Dermis blood vessel endothelial cell (primary cell): ENCODE measurements around the gene SLC49A4. TPM values are rescaled to one million over a fixed set of nuclear protein-coding genes. Genes with fewer than 3 reads are reported as not detected.

Experiments
- total RNA-seq: library from RNA; depleted of rRNA; stranded (reverse); fragments of >200 nt; gene quantifications from 2 replicates; pipeline ENCODE4 v1.2.3, GENCODE V29; 2014

SLC49A4 gene
- total RNA-seq, 1 donor from 2014 or later = 18.7 TPM

Other genes starting within 250 kb of the SLC49A4 start
- gene PARP9, start 230.8 kb upstream of the SLC49A4 start, total RNA-seq = 23.0 and 23.4 TPM in 2 replicates
- 23.8 and 36.4 TPM in 2 replicates for gene DTX3L, start 230.7 kb upstream of the SLC49A4 start, total RNA-seq
- gene PARP15, start 217.4 kb upstream of the SLC49A4 start, total RNA-seq = 0.17 and 0.47 TPM in 2 replicates
- gene PARP14, start 114.2 kb upstream of the SLC49A4 start, total RNA-seq = 135 and 161 TPM in 2 replicates
- gene HSPBAP1, start 1.2 kb upstream of the SLC49A4 start, total RNA-seq = 6.3 and 13.4 TPM in 2 replicates
- 0.05 TPM in 1 of 2 replicates, not detected in the other for gene SEMA5B, start 232.7 kb downstream of the SLC49A4 start, total RNA-seq